ENCODE results near the gene ERFE. TPM values are rescaled to one million over a fixed set of nuclear protein-coding genes. Genes with fewer than 3 reads are reported as not detected.

Gene ERFE
- polyA plus RNA-seq, 1 donor from 2014 or later = not detected

GRCh38 chr2:238135601-238136150 lies 23.1 kb upstream of the ERFE start:
- Histone ChIP-seq H3F3A (ENCODE audit: insufficient read depth, low read length, poor library complexity, severe bottlenecking) (no peaks in the 10 kb centered on the region), H3K27me3 (ENCODE audit: insufficient read depth, low read depth, low read length) (no peaks in the 10 kb centered on the region), H3K4me3 (ENCODE audit: low read length) (no peak overlapping the region), H2AFZ (ENCODE audit: low read depth, low read length) (no peak overlapping the region), H3K36me3 (ENCODE audit: insufficient read depth, low read length) (no peaks in the 10 kb centered on the region), H3K4me2 (ENCODE audit: low read length) (no peak overlapping the region), H3K9me3 (ENCODE audit: low read length) (no peaks in the 10 kb centered on the region), H3K79me2 (replicated peaks; ENCODE audit: insufficient read depth, low read length) (no peaks in the 10 kb centered on the region), H3K9me2 (ENCODE audit: insufficient read depth, low read length) (no peaks in the 10 kb centered on the region), H3K9ac (ENCODE audit: low read length) (no peak overlapping the region), H4K20me1 (ENCODE audit: insufficient read depth) (no peaks in the 10 kb centered on the region), H3K27ac (ENCODE audit: low read length) (no peak overlapping the region)
- TF ChIP-seq TAF1 (IDR thresholded peaks at IDR 0.05; ENCODE audit: low read depth) (no peak), CTCF (IDR thresholded peaks at IDR 0.05; ENCODE audit: poor library complexity, severe bottlenecking) (no peak), EZH2 (IDR thresholded peaks at IDR 0.05; ENCODE audit: borderline replicate concordance, insufficient read depth, low read length, poor library complexity, severe bottlenecking) (no peak), MXI1 (conservative IDR thresholded peaks at IDR 0.05; ENCODE audit: poor library complexity, severe bottlenecking) (no peak), REST (IDR thresholded peaks at IDR 0.05; ENCODE audit: borderline replicate concordance) (no peak), RAD21 (conservative IDR thresholded peaks at IDR 0.05) (no peak), POLR2AphosphoS5 (IDR thresholded peaks at IDR 0.05) (no peak), SMC3 (conservative IDR thresholded peaks at IDR 0.05; ENCODE audit: poor library complexity) (no peak), EP300 (conservative IDR thresholded peaks at IDR 0.05; ENCODE audit: poor library complexity, severe bottlenecking) (no peak)

- no peaks in the 10 kb centered on the region for H4K20me1 ChIP-seq (ENCODE audit: insufficient read depth)
- H3K4me2 ChIP-seq (ENCODE audit: low read length) = no peak overlapping the region
- no peaks in the 10 kb centered on the region for H3K27me3 ChIP-seq (ENCODE audit: insufficient read depth, low read depth, low read length)
- H3K9me2 ChIP-seq (ENCODE audit: insufficient read depth, low read length) = no peaks in the 10 kb centered on the region
- H3K79me2 ChIP-seq (replicated peaks; ENCODE audit: insufficient read depth, low read length) = no peaks in the 10 kb centered on the region
- no peaks in the 10 kb centered on the region for H3K36me3 ChIP-seq (ENCODE audit: insufficient read depth, low read length)
- no peak overlapping the region for H3K4me3 ChIP-seq (ENCODE audit: low read length)
- no peak overlapping the region for H2AFZ ChIP-seq (ENCODE audit: low read depth, low read length)
- no peaks in the 10 kb centered on the region for H3F3A ChIP-seq (ENCODE audit: insufficient read depth, low read length, poor library complexity, severe bottlenecking)
- H3K27ac ChIP-seq (ENCODE audit: low read length) = no peak overlapping the region
- no peaks in the 10 kb centered on the region for H3K9me3 ChIP-seq (ENCODE audit: low read length)
- H3K9ac ChIP-seq (ENCODE audit: low read length) = no peak overlapping the region
- TF ChIP-seq POLR2AphosphoS5 (IDR thresholded peaks at IDR 0.05) (no peak), SMC3 (conservative IDR thresholded peaks at IDR 0.05; ENCODE audit: poor library complexity) (no peak), CTCF (IDR thresholded peaks at IDR 0.05; ENCODE audit: poor library complexity, severe bottlenecking) (no peak), MXI1 (conservative IDR thresholded peaks at IDR 0.05; ENCODE audit: poor library complexity, severe bottlenecking) (no peak), REST (IDR thresholded peaks at IDR 0.05; ENCODE audit: borderline replicate concordance) (no peak), EZH2 (IDR thresholded peaks at IDR 0.05; ENCODE audit: borderline replicate concordance, insufficient read depth, low read length, poor library complexity, severe bottlenecking) (no peak), TAF1 (IDR thresholded peaks at IDR 0.05; ENCODE audit: low read depth) (no peak), EP300 (conservative IDR thresholded peaks at IDR 0.05; ENCODE audit: poor library complexity, severe bottlenecking) (no peak), RAD21 (conservative IDR thresholded peaks at IDR 0.05) (no peak)
These were observed 21.8 kb upstream of the ERFE start for GRCh38 chr2:238136820-238137537.

Data from neural cell (in vitro differentiated cells).